PFSK-1 (cell line): Measurements from ENCODE around the gene KLF6.

Experiments
- FOXP2 ChIP-seq: optimal IDR thresholded peaks from 2 replicates; pipeline ENCODE3; 2011; ENCODE audit warnings: borderline replicate concordance, control low read depth, inconsistent platforms; ENCODE audit not compliant: insufficient read depth; ENCODE audit errors: extremely low read length, extremely low read depth
- POLR2AphosphoS5 ChIP-seq: IDR thresholded peaks from 2 replicates; pipeline ENCODE4 v1.6.1; 2012; ENCODE audit warnings: low read depth, mild to moderate bottlenecking, control low read depth, low read length, moderate library complexity
- REST ChIP-seq, 2 experiments: IDR thresholded peaks; 2 replicates each; pipeline versions ENCODE4 v1.6.1 to v1.8.0; 2011 to 2012; ENCODE audit warnings: low read depth in 2 of 2, low read length in 2 of 2, control low read depth in 1 of 2, inconsistent platforms in 1 of 2, mild to moderate bottlenecking in 1 of 2, moderate library complexity in 1 of 2; ENCODE audit not compliant: insufficient read depth in 1 of 2
- SIN3A ChIP-seq: IDR thresholded peaks from 2 replicates; pipeline ENCODE4 v1.6.1; 2012; ENCODE audit warnings: mild to moderate bottlenecking, low read length, moderate library complexity, borderline replicate concordance; ENCODE audit not compliant: insufficient read depth
- TAF1 ChIP-seq: IDR thresholded peaks from 2 replicates; pipeline ENCODE4 v1.6.1; 2012; ENCODE audit warnings: low read length, control low read depth, borderline replicate concordance; ENCODE audit not compliant: insufficient read depth

KLF6 gene

GRCh38 chr10:3729397-3729976 is 55.5 kb downstream of the KLF6 start:
- TF ChIP-seq SIN3A: no peak
- TF ChIP-seq TAF1: no peak
- TF ChIP-seq POLR2AphosphoS5: no peak
- TF ChIP-seq REST (IDR thresholded peaks at IDR 0.05; ENCODE audit: insufficient read depth in 1 of 2, low read depth in 2 of 2, low read length in 2 of 2): no peak
- no peak for TF ChIP-seq FOXP2

- no peak for TF ChIP-seq REST (IDR thresholded peaks at IDR 0.05; ENCODE audit: insufficient read depth in 1 of 2, low read depth in 2 of 2, low read length in 2 of 2)
- TF ChIP-seq SIN3A: no peak
- TF ChIP-seq POLR2AphosphoS5: no peak
- TF ChIP-seq FOXP2: no peak
- TF ChIP-seq TAF1: no peak
Observed at GRCh38 chr10:3728563-3728962, 56.4 kb downstream of the KLF6 start.

GRCh38 chr10:3727268-3727667 is 57.7 kb downstream of the KLF6 start:
- TF ChIP-seq POLR2AphosphoS5: no peak
- no peak for TF ChIP-seq SIN3A
- no peak for TF ChIP-seq TAF1
- no peak for TF ChIP-seq FOXP2
- no peak for TF ChIP-seq REST (IDR thresholded peaks at IDR 0.05; ENCODE audit: insufficient read depth in 1 of 2, low read depth in 2 of 2, low read length in 2 of 2)
